OCI-LY7 (cell line): ENCODE measurements around the gene THEMIS.

Source experiments
- CTCF ChIP-seq: fragments of 200-600 bp; sonication (generic); conservative IDR thresholded peaks from 2 replicates; pipeline ENCODE4 v1.5.1; 2014; ENCODE audit warnings: mild to moderate bottlenecking, antibody characterized with exemption, low read length, moderate library complexity, mixed read lengths
- EZH2phosphoT487 ChIP-seq: fragments of 200-600 bp; sonication (generic); IDR thresholded peaks from 2 replicates; pipeline ENCODE4 v1.6.1; 2018; ENCODE audit warnings: low read depth, borderline replicate concordance, mild to moderate bottlenecking, mixed run types, antibody characterized with exemption, low read length, moderate library complexity, mixed read lengths

- TF ChIP-seq CTCF (no peak), EZH2phosphoT487 (no peak)
These were observed 151.8 kb downstream of the THEMIS start for GRCh38 chr6:127749095-127749494.
